DMS79 treated with DMSO at 0.1 percent for 48 hours (cell line): Measurements from ENCODE around the gene MARK3.

ENCODE experiments used
- DNase-seq: peaks from one replicate; lab custom pipeline; 2025; lab: John Stamatoyannopoulos, UW

Gene MARK3

GRCh38 chr14:103526914-103527248, 141.7 kb downstream of the MARK3 start:
- no peak for DNase-seq

DNA sequence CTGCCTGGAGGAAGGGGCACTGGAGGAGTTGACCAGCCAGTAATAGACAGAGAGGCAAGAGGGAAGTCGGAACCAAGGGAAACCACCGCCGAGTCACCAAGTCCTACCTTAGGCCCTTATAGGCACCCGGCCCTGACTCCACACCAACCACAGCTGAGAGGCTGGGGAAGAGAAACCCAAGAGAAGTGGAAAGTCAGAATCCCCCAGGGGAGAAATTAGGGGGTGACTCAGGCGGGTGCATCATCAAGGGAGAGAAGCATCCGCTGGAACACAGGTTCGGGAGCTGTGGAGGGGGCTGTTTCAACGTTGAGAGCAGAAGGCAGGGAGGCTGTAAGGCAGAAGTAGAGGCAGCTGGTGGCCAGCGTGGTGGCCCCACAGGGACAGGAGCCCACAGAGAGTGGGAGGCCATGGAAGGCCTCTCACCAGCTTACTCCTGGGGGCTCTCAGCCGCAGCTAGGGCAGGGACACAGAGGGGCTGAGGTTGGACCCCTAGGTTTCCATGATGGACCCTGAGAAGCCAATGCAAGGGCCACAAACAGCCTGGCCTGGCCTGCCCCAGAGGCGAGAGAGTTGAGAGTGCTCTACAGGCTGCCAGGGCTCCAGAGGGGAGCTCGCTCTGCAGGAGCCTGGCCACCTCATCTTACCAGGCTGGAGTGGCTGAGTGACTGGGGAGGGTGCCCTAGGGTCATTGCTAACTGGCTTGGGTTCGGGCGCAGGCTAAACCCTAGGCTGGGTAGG, 142.4 kb downstream of the MARK3 start:
- DNase-seq = no peak

- no peak for DNase-seq
Measured at GRCh38 chr14:103528146-103528586, 143.0 kb downstream of the MARK3 start.

DNA sequence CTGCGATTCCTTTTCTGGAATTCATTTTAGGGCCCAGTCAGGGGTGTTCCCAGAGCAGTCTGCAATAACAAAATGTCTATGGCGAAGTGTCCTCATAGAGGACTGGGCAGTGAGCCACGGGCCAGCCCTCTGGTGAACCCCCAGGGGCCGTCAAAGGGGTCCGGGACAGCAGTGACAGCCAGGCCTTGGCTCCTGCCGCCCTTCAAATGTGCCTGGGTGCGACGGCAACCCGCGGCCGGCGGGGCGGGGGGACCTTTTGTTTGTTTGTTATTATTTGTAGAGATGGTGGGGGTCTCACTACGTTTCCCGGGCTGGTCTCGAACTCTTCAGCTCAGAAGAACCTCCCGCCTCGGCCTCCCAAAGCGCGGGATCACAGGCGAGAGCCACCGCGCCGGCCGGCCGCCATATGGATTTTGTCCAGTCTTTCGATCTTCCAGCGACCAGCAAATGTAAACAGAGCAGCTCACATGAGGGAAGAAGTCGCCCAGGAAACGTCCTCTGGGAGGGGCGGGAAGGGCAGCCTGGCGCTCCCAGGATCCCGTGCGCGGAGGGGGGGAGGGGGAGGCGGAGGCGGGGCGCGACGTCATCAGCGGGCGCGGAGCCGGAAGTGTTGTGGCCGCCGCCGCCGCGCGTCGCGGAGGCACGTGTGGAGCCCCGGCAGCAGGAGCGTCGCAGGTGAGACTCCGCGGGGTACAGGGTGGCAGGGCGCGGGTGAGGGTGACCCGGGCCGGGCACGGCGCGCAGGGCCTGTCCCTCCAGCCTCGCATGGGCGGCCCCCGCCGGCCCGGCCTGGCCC, 143.6 kb downstream of the MARK3 start, which contains the start of gene TRMT61A:
TSS of gene TRMT61A (plus strand) at position 610 of the 796 bp plus-strand sequence. CDS start 783 bp downstream, outside the sequence.
- peak; percentile 95 for DNase-seq

- DNase-seq = no peak
Measured at GRCh38 chr14:103529383-103530365, 144.5 kb downstream of the MARK3 start.

- DNase-seq = no peak
Measured at GRCh38 chr14:103530390-103530789, 145.2 kb downstream of the MARK3 start.

DNA sequence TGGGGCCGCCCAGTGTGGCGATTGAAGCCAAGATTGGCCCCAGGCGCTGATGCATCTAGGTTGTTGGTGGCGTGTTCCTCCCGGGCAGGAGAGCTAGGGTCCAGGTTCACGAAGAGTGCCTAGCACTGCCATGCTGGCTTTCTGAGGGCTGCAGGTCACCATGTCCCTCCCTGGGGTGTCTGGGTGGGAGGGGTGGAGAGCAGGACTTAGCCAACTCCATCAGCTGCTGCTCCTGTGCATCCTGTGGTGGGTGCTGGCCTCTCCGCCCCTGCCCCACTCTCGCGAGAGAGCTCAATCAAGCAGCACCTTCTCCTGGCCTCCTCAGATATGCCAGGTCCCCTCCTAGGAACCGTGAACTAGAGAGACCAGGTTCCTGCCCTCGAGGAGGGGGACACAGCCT, 145.6 kb downstream of the MARK3 start:
- no peak for DNase-seq

DNA sequence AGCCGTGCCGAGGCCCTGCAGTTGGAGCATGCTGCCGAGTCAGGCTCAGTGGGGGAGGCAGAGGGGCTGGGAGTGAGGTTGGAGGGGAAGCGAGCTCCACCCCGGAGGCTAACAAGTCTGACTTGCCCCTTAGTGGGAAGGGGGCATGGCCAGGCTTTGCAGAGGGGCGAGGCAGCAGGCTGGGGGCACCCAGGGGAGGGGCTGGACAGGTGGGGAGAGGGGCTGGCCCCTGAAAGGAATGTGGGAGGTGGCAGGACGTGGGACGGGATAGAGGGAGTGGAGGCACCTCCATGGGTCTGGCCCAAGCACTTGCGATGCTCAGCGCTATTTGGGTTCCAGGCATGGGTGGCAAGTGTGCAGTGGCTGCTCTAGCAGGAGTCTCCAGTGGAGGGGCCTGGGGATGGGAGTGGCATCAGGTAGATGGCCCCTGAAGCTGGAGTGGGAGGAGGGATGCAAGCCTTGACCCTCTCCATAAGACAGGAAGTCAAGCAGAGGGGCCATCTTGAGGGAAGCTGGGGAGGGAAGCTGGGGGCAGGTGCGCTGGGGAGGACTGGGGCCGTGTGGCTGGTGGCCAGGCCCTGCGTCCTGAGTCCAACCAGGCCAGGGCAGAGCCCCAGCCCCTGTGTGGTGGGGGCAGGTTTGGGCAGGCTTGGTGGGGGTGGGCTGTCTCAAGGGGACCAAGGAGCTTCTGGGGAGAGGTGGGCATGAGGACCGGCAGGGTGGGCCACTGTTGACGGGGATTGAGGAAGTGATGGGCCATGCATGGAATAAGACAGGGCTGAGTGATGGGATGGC, 146.4 kb downstream of the MARK3 start:
- no peak for DNase-seq

- no peak for DNase-seq
Measured at GRCh38 chr14:103532216-103533136, 147.3 kb downstream of the MARK3 start.

GRCh38 chr14:103533137-103533998, 148.2 kb downstream of the MARK3 start:
- DNase-seq = no peak

GRCh38 chr14:103533999-103534575, 148.9 kb downstream of the MARK3 start:
- no peak for DNase-seq

DNA sequence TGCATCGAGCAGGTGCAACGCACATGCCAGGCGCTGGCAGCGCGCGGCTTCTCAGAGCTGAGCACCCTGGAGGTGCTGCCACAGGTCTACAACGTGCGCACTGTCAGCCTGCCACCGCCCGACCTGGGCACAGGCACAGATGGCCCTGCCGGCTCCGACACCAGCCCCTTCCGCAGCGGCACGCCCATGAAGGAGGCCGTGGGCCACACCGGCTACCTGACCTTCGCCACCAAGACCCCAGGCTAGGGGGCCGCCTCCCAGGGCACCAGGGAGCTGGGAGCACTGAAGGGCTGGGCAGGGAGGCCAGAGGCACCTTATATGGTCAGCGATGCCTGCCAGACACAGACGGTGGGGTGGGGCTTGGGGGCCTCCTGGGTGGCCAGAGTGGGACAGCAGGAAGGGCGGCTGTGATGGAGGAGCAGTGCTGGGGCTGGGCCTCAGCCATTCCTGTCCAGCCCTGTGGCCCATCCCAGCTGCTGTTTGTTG, 149.4 kb downstream of the MARK3 start:
- DNase-seq = no peak

DNA sequence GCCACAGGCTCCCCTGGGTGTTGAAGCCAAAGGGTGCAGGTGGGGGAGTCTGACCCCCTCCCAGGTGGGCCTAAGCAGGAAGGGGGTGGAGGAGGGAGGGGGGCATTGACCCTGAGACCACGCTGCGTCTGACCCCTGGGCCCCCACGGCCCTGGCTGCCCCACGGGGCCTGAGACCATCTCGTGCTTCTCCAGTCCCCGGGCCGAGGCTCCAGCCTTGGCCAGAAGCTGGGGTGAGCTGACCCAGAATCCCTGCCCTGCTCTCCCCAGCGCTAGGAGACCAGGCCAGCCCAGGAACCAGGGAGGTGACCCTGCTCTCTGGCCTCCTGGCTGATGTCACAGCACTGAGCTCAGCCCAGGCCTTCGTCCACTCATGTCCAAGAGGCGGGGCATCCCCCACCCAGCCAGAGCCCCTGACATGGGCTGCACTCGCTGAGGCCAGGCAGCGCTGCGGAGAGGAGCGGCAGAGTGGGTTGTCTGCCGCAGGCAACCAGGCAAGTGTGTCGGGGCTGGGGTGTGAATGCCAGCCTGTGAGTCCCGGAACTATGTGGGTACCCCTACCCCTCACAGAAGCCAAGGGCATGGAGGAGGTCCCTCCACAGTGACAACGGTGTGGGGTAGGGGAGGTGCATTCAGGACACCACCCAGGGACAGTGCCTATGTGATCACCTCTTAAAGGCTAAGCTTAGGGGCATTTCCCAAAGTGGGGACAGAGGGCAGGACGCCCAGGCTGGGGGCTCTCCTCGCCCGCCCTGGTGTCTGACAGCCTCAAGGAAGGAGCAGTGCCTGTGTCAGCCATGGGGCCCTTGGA, 150.1 kb downstream of the MARK3 start:
- DNase-seq = no peak

DNA sequence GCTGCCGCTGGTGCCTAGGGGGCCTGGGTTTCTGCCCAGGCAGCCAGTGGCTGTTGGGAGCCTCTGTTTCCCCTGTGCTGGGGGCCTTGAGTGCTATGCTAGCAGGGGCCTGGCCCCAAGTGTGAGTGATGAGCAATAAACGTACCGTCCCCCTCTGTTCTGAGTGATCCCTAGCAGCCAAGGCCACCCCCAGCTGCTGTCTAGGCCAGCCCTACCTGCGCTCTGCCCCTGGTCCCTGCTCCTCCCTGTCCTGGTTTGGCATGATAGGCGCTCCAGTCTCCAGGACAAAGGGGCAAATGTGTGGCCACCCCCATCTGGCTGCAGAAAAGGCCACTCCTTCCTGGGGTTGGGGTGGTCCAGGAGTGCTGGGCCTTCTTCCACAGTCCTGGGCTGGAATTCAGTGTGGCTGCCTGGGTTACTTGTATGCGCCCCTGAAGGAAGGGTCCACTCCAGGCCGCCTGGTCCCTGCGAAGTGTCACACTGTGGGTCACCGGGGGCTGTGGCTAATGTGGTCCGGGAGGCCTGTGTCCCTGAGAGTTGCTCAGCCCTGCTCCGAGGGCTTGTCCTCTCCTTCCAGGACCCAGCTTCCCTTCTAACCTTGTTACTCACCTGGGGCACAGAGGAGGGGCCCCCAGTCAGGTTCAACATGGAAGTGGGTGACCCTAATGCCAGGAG, 150.8 kb downstream of the MARK3 start:
- no peak for DNase-seq

DNA sequence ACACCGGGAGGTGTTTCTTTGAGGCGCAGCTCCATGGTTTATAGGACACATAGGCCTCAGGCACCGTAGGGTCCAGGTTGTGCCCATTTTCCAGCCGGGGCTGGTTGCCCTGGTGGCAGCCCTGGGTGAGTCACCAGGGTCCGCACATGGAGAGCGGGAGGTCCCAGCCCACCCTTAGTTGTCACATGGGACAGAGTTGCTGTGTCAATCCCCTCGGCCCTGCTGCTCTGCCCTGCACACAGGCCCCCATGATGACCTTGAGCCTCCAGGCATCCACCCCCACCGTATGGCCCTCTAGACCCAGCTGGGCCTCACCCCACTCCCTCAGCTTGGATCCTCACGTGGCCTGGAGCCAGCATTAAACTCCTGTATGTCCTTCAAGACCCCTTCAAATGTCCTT, 151.5 kb downstream of the MARK3 start:
- DNase-seq = no peak

- DNase-seq = no peak
Measured at GRCh38 chr14:103537175-103537990, 152.2 kb downstream of the MARK3 start.
